Activated gamma-delta T cell treated with Interleukin-2 at 50 U/mL for 16 hours (primary cell): ENCODE data around the gene NAT8L.

Experiments used
- DNase-seq: peaks from one replicate; pipeline ENCODE4 v3.0.0-alpha.2; 2020

NAT8L gene

GRCh38 chr4:2096073-2096609 lies 37.0 kb downstream of the NAT8L start:
- DNase-seq: no peak

- no peak for DNase-seq
Measured at GRCh38 chr4:2101346-2102044, 42.4 kb downstream of the NAT8L start.

DNA sequence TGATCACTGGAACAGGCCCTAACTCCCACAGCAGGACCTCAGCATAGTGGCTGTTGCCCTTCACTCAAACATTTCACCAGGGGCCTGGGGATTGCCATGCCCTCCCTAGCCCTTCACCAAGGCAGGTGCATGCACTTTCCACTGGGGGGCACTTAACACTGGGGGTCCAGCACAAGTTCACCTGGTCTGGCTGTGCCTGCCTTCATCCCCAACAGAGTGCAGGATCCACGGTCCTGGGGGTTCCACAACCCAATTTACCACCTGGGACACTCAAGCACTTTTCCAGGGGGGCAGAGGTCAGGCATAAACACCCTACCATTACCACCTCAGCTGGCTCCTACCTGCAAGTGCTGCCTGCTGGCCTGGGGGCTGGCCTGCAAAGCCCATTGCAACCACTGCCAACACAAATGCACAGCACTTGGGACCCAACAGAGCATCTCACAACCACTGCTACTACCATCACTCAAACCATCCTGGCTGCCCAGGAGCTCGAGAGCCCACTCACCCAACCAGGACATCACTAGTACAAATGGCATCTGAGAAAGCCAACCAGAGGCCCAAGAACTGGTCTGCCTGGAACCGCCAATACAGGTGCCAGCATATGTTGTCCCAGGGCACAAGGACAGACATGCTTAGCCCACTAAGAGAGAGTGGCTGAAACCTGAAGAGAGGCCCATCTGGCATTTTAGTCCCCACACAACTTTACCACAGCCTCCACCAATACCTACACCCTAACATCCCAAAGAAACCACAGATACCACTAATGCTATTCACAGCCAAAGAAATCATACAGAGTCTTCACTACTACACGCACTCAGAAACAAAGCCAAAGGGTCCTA lies 43.1 kb downstream of the NAT8L start:
- no peak for DNase-seq

GRCh38 chr4:2103127-2103842 lies 44.2 kb downstream of the NAT8L start:
- no peak for DNase-seq

GRCh38 chr4:2103843-2104547 lies 44.9 kb downstream of the NAT8L start:
- no peak for DNase-seq

GRCh38 chr4:2104556-2105345 lies 45.6 kb downstream of the NAT8L start:
- no peak for DNase-seq

GRCh38 chr4:2105559-2105958 lies 46.4 kb downstream of the NAT8L start:
- no peak for DNase-seq

DNA sequence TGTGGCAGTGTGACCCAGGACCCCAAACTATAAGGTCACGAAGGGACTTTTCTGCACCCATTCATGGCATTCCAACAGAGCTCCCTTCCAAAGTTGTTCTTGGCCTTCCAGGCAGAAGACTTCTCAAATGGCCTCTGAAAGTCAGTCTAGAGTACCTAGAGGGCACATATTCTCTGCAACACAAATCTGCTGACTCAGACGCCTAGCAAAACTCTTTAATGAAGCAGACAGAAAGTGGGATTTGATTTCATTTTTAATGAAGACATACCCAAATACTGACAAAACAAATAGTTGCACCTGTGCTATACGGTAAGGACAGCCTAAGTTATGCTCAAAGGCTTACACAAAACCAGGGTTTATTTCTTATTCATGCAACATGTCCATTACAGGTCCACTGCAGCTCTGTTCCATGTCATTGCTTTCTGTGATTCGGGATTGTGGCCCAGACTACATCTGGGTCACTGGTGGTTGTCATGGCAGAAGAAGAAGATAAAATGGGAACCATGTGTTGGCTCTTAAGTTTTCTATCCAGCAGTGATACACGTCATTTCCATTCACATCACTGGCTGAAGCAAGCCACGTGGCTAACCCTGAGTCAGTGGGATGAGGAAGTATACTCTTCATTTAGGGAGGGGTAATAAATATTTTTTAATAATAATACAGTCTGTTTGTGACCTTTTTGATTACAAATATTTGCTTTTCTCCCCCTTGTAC lies 57.7 kb downstream of the NAT8L start:
- DNase-seq: no peak
